ENCODE data around the gene ELL2.
A peak's percentile ranks its signal among the peaks of the same experiment; 100 is the strongest.

The ELL2 gene

GRCh38 chr5:95961617-95962474 lies at the start of gene ELL2:
ELL2 (minus strand) TSS chr5:95961851; CDS start chr5:95961721, 130 bp downstream.
- DNase-seq = peak; percentile 98 to 99

- DNase-seq = no peak
Measured at GRCh38 chr5:96008987-96009647, 47.5 kb upstream of the ELL2 start.

- DNase-seq = no peak
Measured at GRCh38 chr5:96008487-96008886, 46.8 kb upstream of the ELL2 start.

- no peak for DNase-seq
Measured at GRCh38 chr5:96007051-96007450, 45.4 kb upstream of the ELL2 start.

GRCh38 chr5:96006291-96006690 lies 44.6 kb upstream of the ELL2 start:
- no peak for DNase-seq

- DNase-seq = no peak
Measured at GRCh38 chr5:96004754-96005153, 43.1 kb upstream of the ELL2 start.

GRCh38 chr5:96004087-96004486 lies 42.4 kb upstream of the ELL2 start:
- no peak for DNase-seq

- no peak for DNase-seq
Measured at GRCh38 chr5:96001262-96001661, 39.6 kb upstream of the ELL2 start.

- no peak for DNase-seq
Measured at GRCh38 chr5:96000308-96000707, 38.7 kb upstream of the ELL2 start.

- no peak for DNase-seq
Measured at GRCh38 chr5:95996904-95997723, 35.5 kb upstream of the ELL2 start.

GRCh38 chr5:95995962-95996489 lies 34.4 kb upstream of the ELL2 start:
- no peak for DNase-seq

GRCh38 chr5:95993776-95994175 lies 32.1 kb upstream of the ELL2 start:
- DNase-seq = no peak

GRCh38 chr5:95993266-95993665 lies 31.6 kb upstream of the ELL2 start:
- no peak for DNase-seq

- DNase-seq = no peak
Measured at GRCh38 chr5:95989283-95990048, 27.8 kb upstream of the ELL2 start.

- no peak for DNase-seq
Measured at GRCh38 chr5:95988877-95989276, 27.2 kb upstream of the ELL2 start.

GRCh38 chr5:95988094-95988493 lies 26.4 kb upstream of the ELL2 start:
- no peak for DNase-seq

- no peak for DNase-seq
Measured at GRCh38 chr5:95986937-95987520, 25.4 kb upstream of the ELL2 start.

- DNase-seq = no peak
Measured at GRCh38 chr5:95986001-95986400, 24.4 kb upstream of the ELL2 start.

GRCh38 chr5:95985249-95985648 lies 23.6 kb upstream of the ELL2 start:
- no peak for DNase-seq

GRCh38 chr5:95984287-95984938 lies 22.8 kb upstream of the ELL2 start:
- DNase-seq = no peak

- no peak for DNase-seq
Measured at GRCh38 chr5:95983509-95983908, 21.9 kb upstream of the ELL2 start.

Data from CD4-positive, alpha-beta T cell treated with Interleukin-1 beta for 1 hour (primary cell).